Subcutaneous abdominal adipose tissue (tissue), 5 donors: Measurements from ENCODE around the gene ATF5.
A peak's percentile ranks its signal among the peaks of the same experiment; 100 is the strongest.

ENCODE experiments used
- H3K27ac ChIP-seq: one replicate; pipeline ENCODE4 v1.7.0; 2013; ENCODE audit warnings: low read depth, mild to moderate bottlenecking, inconsistent platforms, low read length, moderate library complexity
- H3K27me3 ChIP-seq, 5 donors: one replicate each; pipeline ENCODE4 v1.7.0; 2013; ENCODE audit warnings: low read length in 5 of 5, inconsistent platforms in 1 of 5; ENCODE audit not compliant: control insufficient read depth in 5 of 5, insufficient read depth in 4 of 5
- H3K36me3 ChIP-seq, 5 donors: one replicate each; pipeline ENCODE4 v1.7.0; 2013; ENCODE audit warnings: low read length in 5 of 5; ENCODE audit not compliant: control insufficient read depth in 5 of 5, insufficient read depth in 5 of 5
- H3K4me1 ChIP-seq, 5 donors: one replicate each; pipeline ENCODE4 v1.7.0; 2013; ENCODE audit warnings: low read length in 5 of 5, mild to moderate bottlenecking in 3 of 5, moderate library complexity in 1 of 5; ENCODE audit not compliant: control insufficient read depth in 5 of 5, insufficient read depth in 5 of 5
- H3K4me3 ChIP-seq, 5 donors: one replicate each; pipeline ENCODE4 v1.7.0; 2013; ENCODE audit warnings: low read length in 5 of 5, low read depth in 1 of 5
- H3K9ac ChIP-seq, 5 donors: one replicate each; pipeline ENCODE4 v1.7.0; 2013; ENCODE audit warnings: low read length in 5 of 5, mild to moderate bottlenecking in 4 of 5, moderate library complexity in 3 of 5
- H3K9me3 ChIP-seq, 5 donors: one replicate each; pipeline ENCODE4 v1.7.0; 2013; ENCODE audit warnings: low read length in 5 of 5; ENCODE audit not compliant: control insufficient read depth in 5 of 5
- donor health status: healthy.
- donor health status: healthy.
- donor health status: healthy.
- donor health status: healthy.
- donor health status: healthy.

Gene ATF5

GRCh38 chr19:49929121-49929610 lies at the start of gene ATF5, which contains the start of gene NUP62:
ATF5 (plus strand) TSS chr19:49929205; CDS start chr19:49930851, 1,646 bp downstream.
NUP62 (minus strand) TSS chr19:49929504; CDS start chr19:49909807, 19,697 bp downstream.
- H3K9ac ChIP-seq = peak within 1 kb of the TSS; percentile 89 to 96 (median 93)
- H3K4me1 ChIP-seq = peaks cover 2 to 51% (median 31%) of the 10 kb centered on the region in 5 donors
- H3K4me3 ChIP-seq = peak within 1 kb of the TSS; percentile 78 to 94 (median 83)
- H3K27ac ChIP-seq = peak within 1 kb of the TSS; percentile 96
- H3K9me3 ChIP-seq = no peaks in the 10 kb centered on the region
- H3K27me3 ChIP-seq = no peaks in the 10 kb centered on the region
- peaks cover 0 to 26% (median 16%) of the 10 kb centered on the region in 5 donors for H3K36me3 ChIP-seq

DNA sequence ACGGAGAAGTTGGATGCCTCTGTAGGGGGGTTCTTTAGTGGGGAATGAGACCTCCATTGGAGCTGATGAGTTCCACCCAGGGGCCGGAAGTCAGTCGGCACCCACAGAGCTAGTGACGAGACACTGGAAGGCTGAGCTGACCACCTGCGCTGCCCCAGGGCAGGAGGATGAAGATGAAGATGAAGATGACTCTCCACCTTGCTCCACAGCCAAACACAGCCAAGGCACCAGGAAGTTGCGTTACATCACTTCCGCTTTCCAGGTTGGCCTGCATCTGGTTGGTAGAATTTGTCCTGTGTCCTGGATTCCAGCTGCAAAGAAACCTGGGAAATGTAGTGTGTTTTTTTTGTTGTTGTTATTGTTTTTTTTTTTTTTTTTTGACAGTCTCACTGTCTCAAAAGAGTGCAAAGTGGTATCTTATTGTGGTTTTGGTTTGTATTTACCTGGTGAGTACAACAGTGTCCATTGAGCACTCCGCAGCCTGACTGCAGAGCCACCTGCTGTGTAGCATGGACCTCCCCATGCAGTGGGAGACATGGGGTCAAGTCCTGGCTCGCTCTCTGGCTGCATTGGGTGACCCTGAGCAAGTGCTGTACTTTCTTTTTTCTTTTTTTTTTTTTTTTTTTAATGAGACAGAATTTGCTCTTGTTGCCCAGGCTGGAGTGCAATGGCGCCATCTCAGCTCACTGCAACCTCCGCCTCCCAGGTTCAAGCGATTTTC lies 49.6 kb upstream of the ATF5 start:
- Histone ChIP-seq H3K36me3 (peaks cover 0 to 63% (median 56%) of the 10 kb centered on the region in 5 donors), H3K4me1 (peaks cover 3 to 31% (median 27%) of the 10 kb centered on the region in 5 donors), H3K9ac (no peak overlapping the region), H3K27me3 (no peaks in the 10 kb centered on the region), H3K27ac (no peak overlapping the region), H3K9me3 (no peaks in the 10 kb centered on the region), H3K4me3 (no peak overlapping the region)

DNA sequence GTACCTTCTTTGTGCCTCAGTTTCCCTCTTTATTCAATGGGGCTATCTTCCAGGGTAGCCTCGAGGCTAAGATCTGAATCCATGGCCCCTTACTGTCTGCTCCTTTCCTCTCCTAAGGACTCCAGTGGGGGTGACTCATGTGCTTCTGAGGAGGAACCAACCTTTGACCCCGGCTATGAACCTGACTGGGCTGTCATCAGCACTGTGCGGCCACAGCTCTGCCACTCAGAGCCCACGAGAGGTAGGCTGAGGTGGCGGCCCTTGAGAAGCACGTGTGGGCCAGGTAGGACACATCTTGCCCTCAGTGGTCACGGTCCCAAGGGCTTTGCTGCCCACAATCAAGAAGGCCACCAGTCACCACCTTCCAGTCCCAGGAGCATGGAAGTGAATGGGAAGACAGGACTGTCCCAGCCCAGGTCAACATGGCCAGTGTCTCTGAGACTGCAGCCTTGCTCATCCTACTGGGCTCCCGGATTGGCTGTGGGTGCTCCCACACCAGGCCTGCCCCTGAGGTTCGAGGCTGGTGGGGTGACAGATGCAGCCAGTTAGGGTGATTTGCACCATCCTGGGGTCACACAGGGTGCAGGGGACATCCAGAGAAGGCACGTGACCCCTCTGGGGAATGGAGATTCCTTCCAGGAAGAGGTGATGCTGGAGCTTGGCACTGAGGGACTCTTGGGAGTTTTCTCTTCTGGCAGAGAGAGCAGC lies 48.7 kb upstream of the ATF5 start:
- Histone ChIP-seq H3K9ac (no peak overlapping the region), H3K36me3 (peaks cover 0 to 68% (median 63%) of the 10 kb centered on the region in 5 donors), H3K4me3 (no peak overlapping the region)

GRCh38 chr19:49881186-49881585 lies 47.8 kb upstream of the ATF5 start:
- Histone ChIP-seq H3K9ac (no peak overlapping the region), H3K4me3 (no peak overlapping the region), H3K36me3 (peaks cover 0 to 73% (median 66%) of the 10 kb centered on the region in 5 donors), H3K9me3 (no peaks in the 10 kb centered on the region), H3K4me1 (peaks cover 3 to 15% (median 12%) of the 10 kb centered on the region in 5 donors), H3K27me3 (no peaks in the 10 kb centered on the region), H3K27ac (no peak overlapping the region)

More for the DNA sequence above, 48.7 kb upstream of the ATF5 start:
- no peaks in the 10 kb centered on the region for H3K9me3 ChIP-seq
- H3K4me1 ChIP-seq = peaks cover 3 to 22% (median 21%) of the 10 kb centered on the region in 5 donors
- H3K27me3 ChIP-seq = no peaks in the 10 kb centered on the region
- no peak overlapping the region for H3K27ac ChIP-seq

- Histone ChIP-seq H3K4me1 (peaks cover 3 to 15% (median 12%) of the 10 kb centered on the region in 5 donors), H3K36me3 (peaks cover 0 to 77% (median 72%) of the 10 kb centered on the region in 5 donors), H3K27ac (no peak overlapping the region), H3K4me3 (no peak overlapping the region), H3K9ac (no peak overlapping the region), H3K27me3 (no peaks in the 10 kb centered on the region), H3K9me3 (no peaks in the 10 kb centered on the region)
Observed at GRCh38 chr19:49881672-49882394, 47.2 kb upstream of the ATF5 start.

DNA sequence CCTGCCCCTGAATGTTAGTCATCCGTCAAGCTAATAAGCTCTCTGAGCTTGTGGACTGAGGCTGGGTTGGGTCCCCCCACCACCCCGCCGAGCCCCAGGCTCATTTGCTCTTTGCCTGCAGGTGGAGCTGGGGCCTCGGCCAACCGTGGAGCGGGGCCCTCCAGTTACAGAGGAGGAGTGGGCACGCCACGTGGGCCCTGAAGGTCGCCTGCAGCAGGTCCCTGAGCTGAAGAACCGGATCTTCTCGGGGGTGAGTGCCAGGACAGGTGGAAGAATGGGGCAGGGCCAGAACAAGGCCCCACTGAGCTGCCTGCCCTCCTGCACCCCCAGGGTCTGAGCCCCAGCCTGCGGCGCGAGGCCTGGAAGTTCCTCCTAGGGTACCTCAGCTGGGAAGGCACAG lies 46.4 kb upstream of the ATF5 start:
- no peak overlapping the region for H3K27ac ChIP-seq

DNA sequence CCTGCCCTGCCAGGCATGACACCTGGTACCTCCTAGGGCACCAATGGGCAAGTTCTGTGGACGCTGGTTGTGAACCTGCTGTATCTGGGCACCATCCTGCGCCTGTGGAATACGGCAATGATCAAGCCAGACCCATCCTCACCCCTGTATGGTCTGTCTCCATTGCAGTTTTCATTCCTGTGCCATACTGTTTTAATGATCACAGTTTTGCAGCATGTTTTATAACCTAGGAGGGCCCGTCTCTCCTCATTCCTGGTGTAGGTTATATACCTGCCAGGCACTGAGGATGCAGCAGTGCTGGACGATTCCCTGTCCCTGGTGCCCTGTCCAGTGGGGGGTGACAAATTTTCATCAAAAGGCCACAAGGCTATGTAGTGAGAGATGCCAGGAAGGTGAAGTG lies 45.9 kb upstream of the ATF5 start:
- no peak overlapping the region for H3K27ac ChIP-seq
- H3K4me3 ChIP-seq = no peak overlapping the region
- H3K27me3 ChIP-seq = no peaks in the 10 kb centered on the region
- no peak overlapping the region for H3K9ac ChIP-seq
- H3K36me3 ChIP-seq = peaks cover 0 to 85% (median 72%) of the 10 kb centered on the region in 5 donors
- peaks cover 0 to 22% (median 12%) of the 10 kb centered on the region in 5 donors for H3K4me1 ChIP-seq
- no peaks in the 10 kb centered on the region for H3K9me3 ChIP-seq

More for the DNA sequence above, 46.4 kb upstream of the ATF5 start:
- Histone ChIP-seq H3K4me3 (no peak overlapping the region), H3K9me3 (no peaks in the 10 kb centered on the region), H3K9ac (no peak overlapping the region), H3K27me3 (no peaks in the 10 kb centered on the region), H3K4me1 (peaks cover 0 to 22% (median 14%) of the 10 kb centered on the region in 5 donors), H3K36me3 (peaks cover 0 to 85% (median 72%) of the 10 kb centered on the region in 5 donors)

GRCh38 chr19:49884109-49884508 lies 44.9 kb upstream of the ATF5 start:
- Histone ChIP-seq H3K9me3 (no peaks in the 10 kb centered on the region), H3K9ac (no peak overlapping the region), H3K4me1 (peaks cover 0 to 12% (median 2%) of the 10 kb centered on the region in 5 donors), H3K27me3 (no peaks in the 10 kb centered on the region), H3K36me3 (peaks cover 0 to 81% (median 67%) of the 10 kb centered on the region in 5 donors), H3K27ac (no peak overlapping the region), H3K4me3 (no peak overlapping the region)

DNA sequence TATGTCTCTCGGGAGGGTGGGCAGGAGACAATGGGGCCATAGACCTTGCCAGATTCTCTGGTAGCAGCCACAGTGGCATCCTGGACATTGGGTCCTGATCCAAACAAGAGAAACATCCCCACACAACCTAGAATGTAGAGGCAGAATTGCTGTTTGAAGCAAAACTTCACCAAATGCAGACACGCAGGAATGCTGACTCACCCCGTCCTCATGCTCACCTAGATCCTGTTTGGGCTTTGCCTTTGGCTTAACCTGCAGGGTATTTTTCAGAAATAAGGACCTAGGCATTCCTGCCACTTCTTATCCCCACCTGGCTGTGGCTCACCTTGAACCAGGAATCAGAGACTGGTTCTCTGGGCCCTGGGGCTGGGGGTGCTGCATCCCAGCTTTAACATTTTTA lies 44.2 kb upstream of the ATF5 start:
- Histone ChIP-seq H3K4me3 (no peak overlapping the region), H3K4me1 (peaks cover 0 to 11% (median 3%) of the 10 kb centered on the region in 5 donors), H3K9ac (no peak overlapping the region), H3K27me3 (no peaks in the 10 kb centered on the region), H3K27ac (no peak overlapping the region), H3K9me3 (no peaks in the 10 kb centered on the region), H3K36me3 (peaks cover 0 to 75% (median 61%) of the 10 kb centered on the region in 5 donors)
